ENCODE data around the gene GPR27.

GRCh38 chr3:71713041-71713440 is 40.6 kb upstream of the GPR27 start:
- TF ChIP-seq CTCF (IDR thresholded peaks at IDR 0.05) (no peak), POLR2AphosphoS5 (IDR thresholded peaks at IDR 0.05) (no peak), POLR2A (IDR thresholded peaks at IDR 0.05) (no peak)

All from prostate gland (tissue), 2 donors.